GM18951 (cell line): Measurements from ENCODE around the gene UBE2J2.

Source experiments
- POLR2A ChIP-seq: IDR thresholded peaks from 4 replicates; pipeline ENCODE4 v1.6.1; 2011; ENCODE audit warnings: mild to moderate bottlenecking; ENCODE audit not compliant: insufficient read length, insufficient read depth; ENCODE audit errors: extremely low read depth
- in situ Hi-C: fragments of 300-500 bp; cut with MboI; formaldehyde crosslinking; loops from one replicate; pipeline ENCODE4 v1.12.0; 2022; ENCODE audit warnings: low sequenced_read_pairs, mixed read lengths, inconsistent platforms; ENCODE audit not compliant: unreplicated experiment

UBE2J2 gene

GRCh38 chr1:1211541-1212441 is 61.9 kb downstream of the UBE2J2 start:
- no peak for TF ChIP-seq POLR2A
- in situ Hi-C loops, result no loop called here

GRCh38 chr1:1210726-1211540 is 62.7 kb downstream of the UBE2J2 start:
- in situ Hi-C loops, result no loop called here
- no peak for TF ChIP-seq POLR2A

DNA sequence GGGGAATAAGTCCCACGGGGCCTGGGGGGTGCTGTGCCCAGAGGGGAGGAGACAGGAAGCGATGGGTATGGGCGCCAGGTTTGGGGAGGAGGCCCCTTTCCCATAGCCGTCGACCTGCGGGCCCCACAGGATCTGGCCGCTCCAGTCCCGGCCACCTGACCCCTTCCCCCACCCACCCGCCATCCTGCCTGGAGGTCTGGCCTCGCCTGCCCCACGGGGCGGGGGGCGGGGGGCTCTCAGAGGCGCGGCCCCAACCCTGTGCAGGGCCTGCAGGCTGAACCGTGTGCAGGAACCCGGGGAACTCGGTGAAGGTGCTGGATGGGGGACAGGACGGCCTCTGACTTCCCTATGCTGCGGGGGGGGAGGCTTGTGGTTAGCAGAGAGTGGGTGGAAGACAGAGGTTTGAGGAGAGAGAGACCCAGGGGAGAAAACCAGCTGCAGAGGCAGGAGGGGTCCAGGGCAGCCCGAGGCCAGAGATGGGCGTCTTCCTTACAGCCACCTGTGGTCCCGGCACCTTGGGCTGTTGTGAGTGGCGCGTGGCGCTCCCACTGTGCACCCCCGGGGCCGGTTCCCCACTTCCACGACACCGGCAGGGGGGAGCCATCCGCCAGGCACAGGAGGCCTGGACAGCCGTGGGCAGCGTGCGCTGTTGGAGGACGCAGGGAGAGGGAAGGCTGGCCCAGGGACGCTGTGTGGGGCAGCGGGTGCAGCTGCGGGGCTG is 64.8 kb downstream of the UBE2J2 start:
- no peak for TF ChIP-seq POLR2A
- in situ Hi-C loops, result no loop called here

- in situ Hi-C loops, result no loop called here
- no peak for TF ChIP-seq POLR2A
These were observed 66.1 kb downstream of the UBE2J2 start for GRCh38 chr1:1207571-1207892.

- TF ChIP-seq POLR2A, result no peak
- in situ Hi-C loops, result no loop called here
These were observed 66.6 kb downstream of the UBE2J2 start for GRCh38 chr1:1206966-1207531.

- in situ Hi-C loops, result no loop called here
These were observed 67.2 kb downstream of the UBE2J2 start, which contains the start of gene TNFRSF18 for GRCh38 chr1:1206376-1206965. TSS of gene TNFRSF18 (minus strand) at chr1:1206592. CDS start at chr1:1206571, 21 bp downstream.

GRCh38 chr1:1205769-1206375 is 67.8 kb downstream of the UBE2J2 start:
- TF ChIP-seq POLR2A, result no peak
- in situ Hi-C loops, result no loop called here

More at GRCh38 chr1:1206376-1206965, 67.2 kb downstream of the UBE2J2 start, which contains the start of gene TNFRSF18:
- TF ChIP-seq POLR2A, result no peak

- in situ Hi-C loops, result no loop called here
- TF ChIP-seq POLR2A, result no peak
These were observed 68.5 kb downstream of the UBE2J2 start for GRCh38 chr1:1204998-1205768.

GRCh38 chr1:1204425-1204920 is 69.2 kb downstream of the UBE2J2 start:
- TF ChIP-seq POLR2A, result no peak
- in situ Hi-C loops, result no loop called here
